Activated CD8-positive, alpha-beta memory T cell treated with anti-CD3 and anti-CD28 coated beads, Interleukin-2, amount 50 U/mL, for 4 hours (primary cell): Measurements from ENCODE around the gene PWWP3B.
"Not testable (repeated sequence)": the region's sequence is repeated elsewhere in the genome, so short reads cannot be mapped to it uniquely, and the experiment has no call there.

Experiments used
- DNase-seq: peaks from one replicate; pipeline ENCODE4 v3.0.0-alpha.2; 2020

PWWP3B gene

GRCh38 chrX:106168107-106168506 is at the start of gene PWWP3B:
PWWP3B (plus strand) TSS chrX:106168305; CDS start chrX:106205433, 37,128 bp downstream.
- DNase-seq, result no peak

- no peak for DNase-seq
These were observed 29.1 kb upstream of the PWWP3B start for GRCh38 chrX:106139048-106139447.

GRCh38 chrX:106144755-106145639 is 23.1 kb upstream of the PWWP3B start:
- no peak for DNase-seq

- no peak for DNase-seq
These were observed 17.4 kb upstream of the PWWP3B start for GRCh38 chrX:106150701-106151100.

GRCh38 chrX:106159861-106160282 is 8.2 kb upstream of the PWWP3B start:
- DNase-seq, result no peak

- DNase-seq, result no peak
These were observed 2.2 kb downstream of the PWWP3B start for GRCh38 chrX:106170318-106170717.

- DNase-seq, result no peak
These were observed 3.3 kb downstream of the PWWP3B start for GRCh38 chrX:106171293-106171820.

- no peak for DNase-seq
These were observed 9.2 kb downstream of the PWWP3B start for GRCh38 chrX:106177106-106177981.

GRCh38 chrX:106177982-106178321 is 9.8 kb downstream of the PWWP3B start:
- no peak for DNase-seq

GRCh38 chrX:106178826-106179225 is 10.7 kb downstream of the PWWP3B start:
- DNase-seq, result no peak

GRCh38 chrX:106183685-106184084 is 15.6 kb downstream of the PWWP3B start:
- not testable (repeated sequence) for DNase-seq

- no peak for DNase-seq
These were observed 33.5 kb downstream of the PWWP3B start for GRCh38 chrX:106201502-106202178.

GRCh38 chrX:106203315-106203714 is 35.2 kb downstream of the PWWP3B start:
- DNase-seq, result no peak

- DNase-seq, result no peak
These were observed 40.0 kb downstream of the PWWP3B start for GRCh38 chrX:106208154-106208553.
